ENCODE data around the gene TRMU. TPM values are rescaled to one million over a fixed set of nuclear protein-coding genes. Genes with fewer than 3 reads are reported as not detected.

The TRMU gene
- total and polyA plus RNA-seq, 2 of the 8 experiments (the other 6 are each of a cell fraction or from before 2014, with no cell fraction given) = 43.4 to 70.6 TPM

DNA sequence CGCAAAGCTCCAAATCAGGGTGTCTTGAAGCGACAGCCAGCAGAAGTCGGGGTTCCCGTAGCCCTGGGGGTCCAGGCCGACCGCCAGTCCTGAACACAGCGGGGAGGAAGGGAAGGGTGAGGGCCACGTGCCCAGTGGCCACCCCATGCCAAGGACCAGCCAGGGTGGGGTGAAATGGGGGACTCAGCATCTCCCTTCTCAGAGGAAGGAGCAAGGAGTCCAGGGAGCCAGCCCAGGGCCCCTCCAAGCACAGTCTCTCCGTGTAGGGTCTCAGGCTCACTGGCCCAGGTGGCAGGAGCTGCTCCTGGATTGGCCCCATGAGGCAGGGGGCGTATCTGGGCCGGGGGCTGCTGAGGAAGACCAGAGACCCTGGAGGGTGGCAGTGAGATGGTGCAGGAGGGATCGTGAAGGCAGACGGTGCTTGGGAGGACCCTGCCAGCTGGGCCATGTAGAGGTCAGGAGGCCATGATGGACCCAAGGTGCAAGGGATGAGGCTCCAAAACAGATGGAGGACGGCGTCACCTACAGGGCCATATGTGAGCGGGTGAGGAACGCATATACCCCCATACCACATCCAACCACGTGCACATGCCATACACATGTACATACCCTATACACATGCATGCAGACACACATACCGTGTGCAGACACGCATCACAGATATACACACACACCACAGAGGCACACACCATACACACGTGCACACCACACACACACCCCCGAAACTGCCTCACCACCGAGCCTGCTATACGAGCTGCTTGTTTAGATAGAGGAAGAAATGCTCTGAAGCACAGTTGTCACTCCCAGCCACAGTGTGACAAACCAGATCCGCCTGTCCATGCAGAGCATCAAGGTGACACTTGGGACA, 34.4 kb downstream of the TRMU start:
- Histone ChIP-seq H3K79me1 (ENCODE audit: low read depth, low read length) (no peaks in the 10 kb centered on the region; the same call in 1 of the 2 replicates), H2BK20ac (ENCODE audit: low read length) (0 out of 2 replicates have a peak overlapping the region, but pooled peaks have one; percentile 61), H3K14ac (ENCODE audit: insufficient read length) (no peak overlapping the region), H4K8ac (ENCODE audit: extremely low read depth, insufficient read depth, low read length) (no peak overlapping the region; the same call in 1 of the 2 replicates), H3K23me2 (ENCODE audit: low read depth, low read length) (peaks cover 9% of the 10 kb centered on the region; the same call in 1 of the 2 replicates), H3K79me2 (ENCODE audit: control insufficient read depth in 1 of 2, insufficient read depth in 2 of 2, low read length in 2 of 2) (no peaks in the 10 kb centered on the region), H3K27ac (ENCODE audit: low read depth, low read length) (no peak overlapping the region), H3K4me3 (ENCODE audit: extremely low read depth in 1 of 4, insufficient read depth in 2 of 4, low read depth in 3 of 4, low read length in 4 of 4) (no peak overlapping the region), H2AK5ac (ENCODE audit: low read depth, low read length) (peak overlapping the region; percentile 26), H3K4ac (replicated peaks; ENCODE audit: insufficient read length, low read depth, low read length) (no peak overlapping the region), H2BK15ac (ENCODE audit: low read length) (peak overlapping the region; percentile 99; the same call in 1 of the 2 replicates), H3K18ac (ENCODE audit: extremely low read depth, low read length) (no peak overlapping the region), H3K9me3 (ENCODE audit: insufficient read depth in 2 of 2, low read depth in 1 of 2, low read length in 1 of 2) (no peaks in the 10 kb centered on the region), H3K9ac (replicated peaks in 1 of 4; ENCODE audit: extremely low read depth in 1 of 4, low read depth in 3 of 4, low read length in 3 of 4) (no peak overlapping the region; a peak in 1 of 7 replicates), H3K27me3 (replicated peaks in 1 of 4; ENCODE audit: control insufficient read depth in 3 of 4, extremely low read depth in 1 of 4, insufficient read depth in 3 of 4, low read length in 3 of 4) (no peaks in the 10 kb centered on the region), H4K91ac (replicated peaks; ENCODE audit: insufficient read length, low read length) (no peak overlapping the region), H4K20me1 (replicated peaks in 1 of 2; ENCODE audit: control insufficient read depth in 1 of 2, insufficient read depth in 2 of 2, low read length in 2 of 2) (peaks cover 0 to 11% of the 10 kb centered on the region in 2 experiments), H2BK5ac (ENCODE audit: low read depth, low read length) (peak overlapping the region; percentile 81), H2AFZ (ENCODE audit: low read length) (no peak overlapping the region), H3K36me3 (ENCODE audit: control insufficient read depth in 2 of 4, insufficient read depth in 4 of 4, low read length in 3 of 4) (peaks cover 0 to 2% (median 0%) of the 10 kb centered on the region in 4 experiments; a peak in 3 of 8 replicates), H3K4me1 (replicated peaks in 1 of 4; ENCODE audit: control insufficient read depth in 3 of 4, insufficient read depth in 4 of 4, low read length in 3 of 4) (peaks cover 0 to 15% (median 6%) of the 10 kb centered on the region in 4 experiments; a peak in 5 of 7 replicates), H3K56ac (replicated peaks; ENCODE audit: insufficient read length, low read depth, low read length) (no peak overlapping the region), H3K4me2 (ENCODE audit: insufficient read depth in 1 of 2, low read depth in 2 of 2, low read length in 2 of 2) (no peak overlapping the region), H4K5ac (ENCODE audit: insufficient read length, low read depth, low read length) (no peak overlapping the region), H3K23ac (ENCODE audit: insufficient read length) (no peak overlapping the region), H2BK120ac (replicated peaks; ENCODE audit: low read depth, low read length) (no peak overlapping the region), H2BK12ac (ENCODE audit: low read depth, low read length) (peak overlapping the region; percentile 77; the same call in 1 of the 2 replicates)
- FAIRE-seq = no peak
- CTCF ChIA-PET (ENCODE audit: partially characterized antibody) = interaction anchor here (0.6 to 5.4 kb wide), 5 partner anchors 14 to 253 kb away, joined by 3 to 82 read pairs (median 4); no protein-coding TSS in a partner anchor
- WGBS, 2 experiments (ENCODE audit: extremely low coverage in 1 of 2, insufficient coverage in 1 of 2, insufficient read length in 1 of 2, insufficient replicate concordance in 2 of 2, low coverage in 1 of 2, low lambda C conversion rate in 2 of 2, missing lambda C conversion rate in 1 of 2) = 95% methylated on average over 24 of the region's 25 CpGs; no CpG with 5 or more reads in 1 of the 2 experiments
- POLR2A ChIA-PET (ENCODE audit: partially characterized antibody) = interaction anchor here (1.1 kb wide), 1 partner anchor 178 kb away, joined by 3 read pairs; no protein-coding TSS in a partner anchor
- DNase-seq (ENCODE audit: low read depth in 1 of 2, low spot score in 2 of 2) = no peak
- TF ChIP-seq SIX5 (IDR thresholded peaks at IDR 0.05; ENCODE audit: low read depth, low read length) = no peak
- TF ChIP-seq EGR1 (IDR thresholded peaks at IDR 0.05; ENCODE audit: borderline replicate concordance, low read depth, low read length) = no peak
- no peak for TF ChIP-seq KDM5A (IDR thresholded peaks at IDR 0.05; ENCODE audit: low read length)
- TF ChIP-seq SP1 (IDR thresholded peaks at IDR 0.05; ENCODE audit: low read depth, low read length) = no peak
- TF ChIP-seq CBX8 (IDR thresholded peaks at IDR 0.05; ENCODE audit: borderline replicate concordance, low read depth, low read length) = no peak
- TF ChIP-seq POU5F1 (IDR thresholded peaks at IDR 0.05; ENCODE audit: low read depth, low read length) = no peak
- TF ChIP-seq, protein P1, sequence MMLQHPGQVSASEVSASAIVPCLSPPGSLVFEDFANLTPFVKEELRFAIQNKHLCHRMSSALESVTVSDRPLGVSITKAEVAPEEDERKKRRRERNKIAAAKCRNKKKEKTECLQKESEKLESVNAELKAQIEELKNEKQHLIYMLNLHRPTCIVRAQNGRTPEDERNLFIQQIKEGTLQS (IDR thresholded peaks at IDR 0.05; ENCODE audit: insufficient read depth, low read depth, low read length) = no peak
- TF ChIP-seq TCF12 (IDR thresholded peaks at IDR 0.05; ENCODE audit: low read depth, low read length) = no peak
- TF ChIP-seq NANOG (IDR thresholded peaks at IDR 0.05; ENCODE audit: insufficient read depth, low read depth, low read length, poor library complexity, severe bottlenecking) = no peak
- no peak for TF ChIP-seq YY1 (IDR thresholded peaks at IDR 0.05; ENCODE audit: low read depth, low read length)
